Stimulated activated CD4-positive, alpha-beta T cell treated with anti-CD3 and anti-CD28 coated beads, TNF-alpha, amount 100 ng/mL, for 4 hours (primary cell): ENCODE data around the gene TARS1.

Source experiments
- DNase-seq, 3 experiments: peaks; one replicate each; pipeline ENCODE4 v3.0.0-alpha.2; 2020; ENCODE audit warnings: low read depth in 3 of 3

TARS1 gene

GRCh38 chr5:33439905-33440481, 772 bp upstream of the TARS1 start:
- DNase-seq = no peak

GRCh38 chr5:33441241-33442177, 744 bp downstream of the TARS1 start:
- peak; percentile 12 to 25 (median 18) for DNase-seq

- no peak for DNase-seq
Observed at GRCh38 chr5:33444542-33444941, 3.8 kb downstream of the TARS1 start.

- no peak for DNase-seq
Observed at GRCh38 chr5:33445798-33446197, 5.0 kb downstream of the TARS1 start.

- no peak for DNase-seq
Observed at GRCh38 chr5:33448118-33448517, 7.4 kb downstream of the TARS1 start.

GRCh38 chr5:33457126-33457525, 16.4 kb downstream of the TARS1 start:
- DNase-seq = no peak

- no peak for DNase-seq
Observed at GRCh38 chr5:33457817-33458216, 17.1 kb downstream of the TARS1 start.

GRCh38 chr5:33460210-33460609, 19.4 kb downstream of the TARS1 start:
- DNase-seq = no peak

- DNase-seq = no peak
Observed at GRCh38 chr5:33462456-33462855, 21.7 kb downstream of the TARS1 start.

- DNase-seq = no peak
Observed at GRCh38 chr5:33465120-33465519, 24.4 kb downstream of the TARS1 start.

GRCh38 chr5:33468775-33469435, 28.1 kb downstream of the TARS1 start:
- no peak for DNase-seq

- no peak for DNase-seq
Observed at GRCh38 chr5:33470544-33470943, 29.8 kb downstream of the TARS1 start.

GRCh38 chr5:33472805-33473409, 32.1 kb downstream of the TARS1 start:
- no peak for DNase-seq

GRCh38 chr5:33474004-33474403, 33.2 kb downstream of the TARS1 start:
- no peak for DNase-seq

- no peak for DNase-seq
Observed at GRCh38 chr5:33474931-33475499, 34.2 kb downstream of the TARS1 start.

GRCh38 chr5:33475706-33476105, 34.9 kb downstream of the TARS1 start:
- no peak for DNase-seq

GRCh38 chr5:33476992-33477391, 36.2 kb downstream of the TARS1 start:
- DNase-seq = no peak

GRCh38 chr5:33477816-33478215, 37.1 kb downstream of the TARS1 start:
- DNase-seq = no peak

GRCh38 chr5:33479311-33479710, 38.5 kb downstream of the TARS1 start:
- no peak for DNase-seq

- DNase-seq = no peak
Observed at GRCh38 chr5:33480876-33481275, 40.1 kb downstream of the TARS1 start.

GRCh38 chr5:33482335-33482734, 41.6 kb downstream of the TARS1 start:
- DNase-seq = no peak

- no peak for DNase-seq
Observed at GRCh38 chr5:33487236-33487635, 46.5 kb downstream of the TARS1 start.
